Measurements from ENCODE around the gene SOX10.

GRCh38 chr22:37968452-37969251 is 15.7 kb downstream of the SOX10 start:
- TF ChIP-seq CTCF (conservative IDR thresholded peaks at IDR 0.05; ENCODE audit: low read length) (no peak), EZH2phosphoT487 (IDR thresholded peaks at IDR 0.05; ENCODE audit: borderline replicate concordance, low read depth, low read length) (no peak)

Measured in OCI-LY7 (cell line).